Measurements from ENCODE around the gene FAM184A. TPM values are rescaled to one million over a fixed set of nuclear protein-coding genes. Genes with fewer than 3 reads are reported as not detected.

Gene FAM184A
- total RNA-seq, 1 experiment from 2014 or later = 8.6 TPM

DNA sequence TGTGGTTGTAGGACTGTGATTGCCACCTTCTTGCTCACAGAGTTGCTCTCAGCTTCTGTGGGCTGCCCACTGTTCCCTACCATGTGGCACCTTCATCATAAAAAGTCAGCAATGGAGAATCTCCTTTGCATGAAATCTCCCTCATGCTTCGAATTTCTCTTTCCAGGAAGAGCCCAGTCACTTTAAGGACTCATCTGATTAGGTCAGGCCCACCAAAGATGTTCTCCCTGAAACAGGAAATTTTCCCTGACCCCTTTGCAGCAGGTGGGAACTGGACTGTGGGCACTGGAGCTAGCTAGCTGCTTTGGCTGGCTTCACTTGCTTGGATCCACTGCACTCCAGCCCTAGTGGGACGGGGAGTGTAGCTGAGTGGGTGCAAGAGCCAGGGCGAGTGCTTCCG lies 47.7 kb upstream of the FAM184A start:
- H3K4me3 Mint-ChIP-seq (ENCODE audit: low read depth, unreplicated experiment) = no peak overlapping the region
- intact Hi-C loops (cut with micrococcal nuclease; ENCODE audit: unreplicated experiment) = no loop called here
- no peaks in the 10 kb centered on the region for H3K27me3 Mint-ChIP-seq (ENCODE audit: unreplicated experiment)
- DNase-seq = no peak
- TF ChIP-seq, protein P1, sequence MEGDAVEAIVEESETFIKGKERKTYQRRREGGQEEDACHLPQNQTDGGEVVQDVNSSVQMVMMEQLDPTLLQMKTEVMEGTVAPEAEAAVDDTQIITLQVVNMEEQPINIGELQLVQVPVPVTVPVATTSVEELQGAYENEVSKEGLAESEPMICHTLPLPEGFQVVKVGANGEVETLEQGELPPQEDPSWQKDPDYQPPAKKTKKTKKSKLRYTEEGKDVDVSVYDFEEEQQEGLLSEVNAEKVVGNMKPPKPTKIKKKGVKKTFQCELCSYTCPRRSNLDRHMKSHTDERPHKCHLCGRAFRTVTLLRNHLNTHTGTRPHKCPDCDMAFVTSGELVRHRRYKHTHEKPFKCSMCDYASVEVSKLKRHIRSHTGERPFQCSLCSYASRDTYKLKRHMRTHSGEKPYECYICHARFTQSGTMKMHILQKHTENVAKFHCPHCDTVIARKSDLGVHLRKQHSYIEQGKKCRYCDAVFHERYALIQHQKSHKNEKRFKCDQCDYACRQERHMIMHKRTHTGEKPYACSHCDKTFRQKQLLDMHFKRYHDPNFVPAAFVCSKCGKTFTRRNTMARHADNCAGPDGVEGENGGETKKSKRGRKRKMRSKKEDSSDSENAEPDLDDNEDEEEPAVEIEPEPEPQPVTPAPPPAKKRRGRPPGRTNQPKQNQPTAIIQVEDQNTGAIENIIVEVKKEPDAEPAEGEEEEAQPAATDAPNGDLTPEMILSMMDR (IDR thresholded peaks at IDR 0.05; ENCODE audit: unreplicated experiment) = no peak
- H3K27ac Mint-ChIP-seq (ENCODE audit: unreplicated experiment) = no peak overlapping the region
- peaks cover 12% of the 10 kb centered on the region for H3K36me3 Mint-ChIP-seq (ENCODE audit: insufficient read depth, unreplicated experiment)
- H3K4me1 Mint-ChIP-seq (ENCODE audit: low read depth, unreplicated experiment) = peaks cover 30% of the 10 kb centered on the region
- no TSS peak for BruUV-seq (replicated peaks)
- H3K9me3 Mint-ChIP-seq (ENCODE audit: low read depth, unreplicated experiment) = no peaks in the 10 kb centered on the region
- CTCF ChIA-PET = no interaction called here

DNA sequence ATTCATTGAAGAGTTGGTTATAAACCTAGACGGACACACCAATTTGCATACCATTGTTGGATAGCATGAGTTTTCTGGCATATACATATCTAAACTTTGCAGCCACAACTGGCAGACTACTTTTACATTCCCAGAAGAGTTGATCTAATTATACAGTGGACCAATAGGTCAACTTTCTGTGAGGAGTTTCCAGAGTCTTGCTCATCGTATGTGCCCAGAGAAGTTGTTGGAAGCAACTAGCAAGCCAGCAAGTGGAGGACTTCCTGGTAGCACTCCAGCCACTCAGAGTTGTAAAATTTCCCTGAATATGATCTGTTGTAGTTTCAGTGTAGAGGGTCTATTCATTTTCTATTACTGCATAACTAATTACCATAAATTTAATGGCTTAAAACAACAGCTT lies 47.1 kb upstream of the FAM184A start:
- no peak overlapping the region for H3K4me3 Mint-ChIP-seq (ENCODE audit: low read depth, unreplicated experiment)
- intact Hi-C loops (cut with micrococcal nuclease; ENCODE audit: unreplicated experiment) = no loop called here
- no peak overlapping the region for H3K27ac Mint-ChIP-seq (ENCODE audit: unreplicated experiment)
- CTCF ChIA-PET = no interaction called here
- H3K36me3 Mint-ChIP-seq (ENCODE audit: insufficient read depth, unreplicated experiment) = peaks cover 12% of the 10 kb centered on the region
- DNase-seq = no peak
- H3K9me3 Mint-ChIP-seq (ENCODE audit: low read depth, unreplicated experiment) = no peaks in the 10 kb centered on the region
- peaks cover 29% of the 10 kb centered on the region for H3K4me1 Mint-ChIP-seq (ENCODE audit: low read depth, unreplicated experiment)
- H3K27me3 Mint-ChIP-seq (ENCODE audit: unreplicated experiment) = no peaks in the 10 kb centered on the region
- no TSS peak for BruUV-seq (replicated peaks)
- TF ChIP-seq, protein P1 (IDR thresholded peaks at IDR 0.05; ENCODE audit: unreplicated experiment) = no peak

GRCh38 chr6:119124079-119124824 lies 45.8 kb upstream of the FAM184A start:
- H3K27me3 Mint-ChIP-seq (ENCODE audit: unreplicated experiment) = no peaks in the 10 kb centered on the region
- no TSS peak for BruUV-seq (replicated peaks)
- H3K4me1 Mint-ChIP-seq (ENCODE audit: low read depth, unreplicated experiment) = peaks cover 16% of the 10 kb centered on the region
- TF ChIP-seq, protein P1 (IDR thresholded peaks at IDR 0.05; ENCODE audit: unreplicated experiment) = no peak
- CTCF ChIA-PET = interaction anchor here (0.5 to 0.9 kb wide), 3 partner anchors 22 to 1678 kb away, joined by 3 to 5 read pairs (median 3); no protein-coding TSS in a partner anchor
- intact Hi-C loops (cut with micrococcal nuclease; ENCODE audit: unreplicated experiment) = no loop called here
- no peak overlapping the region for H3K27ac Mint-ChIP-seq (ENCODE audit: unreplicated experiment)
- DNase-seq = no peak
- H3K36me3 Mint-ChIP-seq (ENCODE audit: insufficient read depth, unreplicated experiment) = peaks cover 3% of the 10 kb centered on the region
- no peaks in the 10 kb centered on the region for H3K9me3 Mint-ChIP-seq (ENCODE audit: low read depth, unreplicated experiment)
- no peak overlapping the region for H3K4me3 Mint-ChIP-seq (ENCODE audit: low read depth, unreplicated experiment)

- no peaks in the 10 kb centered on the region for H3K36me3 Mint-ChIP-seq (ENCODE audit: insufficient read depth, unreplicated experiment)
- no TSS peak for BruUV-seq (replicated peaks)
- H3K4me3 Mint-ChIP-seq (ENCODE audit: low read depth, unreplicated experiment) = no peak overlapping the region
- H3K27me3 Mint-ChIP-seq (ENCODE audit: unreplicated experiment) = peaks cover 4% of the 10 kb centered on the region
- H3K9me3 Mint-ChIP-seq (ENCODE audit: low read depth, unreplicated experiment) = no peaks in the 10 kb centered on the region
- CTCF ChIA-PET = no interaction called here
- intact Hi-C loops (cut with micrococcal nuclease; ENCODE audit: unreplicated experiment) = no loop called here
- no peak overlapping the region for H3K27ac Mint-ChIP-seq (ENCODE audit: unreplicated experiment)
- peaks cover 9% of the 10 kb centered on the region for H3K4me1 Mint-ChIP-seq (ENCODE audit: low read depth, unreplicated experiment)
- no peak for DNase-seq
- TF ChIP-seq, protein P1 (IDR thresholded peaks at IDR 0.05; ENCODE audit: unreplicated experiment) = no peak
These were observed 43.9 kb upstream of the FAM184A start for GRCh38 chr6:119122336-119122735.

Measured in Calu3 (cell line).